Measurements from ENCODE around the gene USP14.

USP14 gene

DNA sequence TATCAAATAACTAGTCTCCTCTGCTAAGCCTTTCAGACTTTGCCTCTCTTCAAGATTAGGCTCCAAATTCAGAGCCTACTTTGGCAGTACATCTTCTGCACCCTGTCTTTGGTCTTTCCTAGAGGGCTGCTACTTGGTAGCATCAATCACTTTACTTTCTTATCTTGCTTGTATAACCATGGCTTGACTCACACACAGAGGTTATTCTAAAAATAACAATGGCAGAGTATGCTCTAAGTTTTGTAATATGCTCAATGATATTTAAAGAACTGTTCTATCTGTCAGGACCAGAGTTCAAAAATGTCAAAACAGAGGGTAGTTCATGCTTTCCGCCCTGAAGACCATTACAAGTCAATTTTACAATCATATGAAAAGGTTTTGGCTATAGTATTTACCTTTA lies 81.8 kb downstream of the USP14 start:
- DNase-seq = no peak

- no peak for DNase-seq
Measured at GRCh38 chr18:245282-245847, 87.0 kb downstream of the USP14 start.

GRCh38 chr18:248053-248452 lies 89.7 kb downstream of the USP14 start:
- DNase-seq = no peak

DNA sequence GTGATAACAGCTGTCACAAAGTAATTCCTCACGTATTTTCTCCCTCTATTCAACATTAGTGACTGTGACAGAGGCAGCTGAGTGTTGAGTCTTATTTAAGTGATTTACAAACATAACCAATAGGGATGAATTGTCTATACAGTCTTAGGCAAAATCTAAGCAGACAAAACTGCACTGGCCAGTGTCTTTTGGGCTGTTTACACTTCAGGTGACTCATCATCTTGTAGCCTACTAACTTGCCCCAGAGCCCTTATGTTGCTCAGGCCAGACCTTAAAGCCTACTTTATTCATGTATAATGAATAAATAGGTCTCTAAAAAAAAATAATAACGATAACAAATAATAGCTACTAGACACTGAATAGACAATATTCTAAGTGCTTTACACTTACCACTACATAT lies 92.3 kb downstream of the USP14 start:
- DNase-seq = no peak

GRCh38 chr18:251572-251971 lies 93.2 kb downstream of the USP14 start:
- no peak for DNase-seq

- DNase-seq = no peak
Measured at GRCh38 chr18:253121-253520, 94.8 kb downstream of the USP14 start.

DNA sequence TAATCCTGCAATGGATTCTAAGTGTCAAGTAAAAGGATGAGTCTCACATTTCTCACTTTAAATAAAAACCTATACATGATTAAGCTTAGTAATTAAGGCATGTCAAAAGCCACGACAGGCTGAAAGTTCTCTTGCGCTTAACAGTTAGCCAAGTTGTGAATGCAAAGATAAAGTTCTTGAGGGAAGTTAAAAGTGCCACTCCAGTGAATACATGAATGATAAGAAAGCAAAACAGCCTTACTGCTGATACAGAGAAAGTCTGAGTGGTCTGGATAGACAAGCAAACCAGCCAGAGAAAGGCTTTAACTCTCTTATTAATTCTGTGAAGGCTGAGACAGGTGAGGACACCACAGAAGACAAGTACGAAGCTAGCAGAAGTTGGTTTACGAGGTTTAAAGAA lies 96.8 kb downstream of the USP14 start:
- no peak for DNase-seq

DNA sequence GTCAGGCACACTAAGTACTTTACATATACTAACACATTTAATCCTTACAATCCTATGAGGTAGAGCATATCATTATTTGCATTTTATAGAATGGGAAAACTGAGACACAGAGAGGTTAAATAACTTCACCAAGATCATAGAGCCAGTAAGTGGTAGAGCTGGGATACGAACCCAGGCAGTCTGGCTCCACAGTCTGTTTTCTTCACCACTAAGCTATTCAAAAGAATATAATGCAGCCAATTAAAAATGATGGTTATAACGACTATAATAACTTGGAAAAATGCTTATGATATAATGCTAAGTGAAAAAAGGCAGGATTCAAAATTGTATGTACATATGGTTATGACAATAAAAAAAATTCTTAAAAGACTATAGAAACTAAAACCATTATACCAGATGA lies 102.2 kb downstream of the USP14 start:
- no peak for DNase-seq

- no peak for DNase-seq
Measured at GRCh38 chr18:261398-262073, 103.2 kb downstream of the USP14 start.

All from NCI-H2029 (cell line).